ENCODE data around the gene BICRA.
"Not testable (repeated sequence)": the region's sequence is repeated elsewhere in the genome, so short reads cannot be mapped to it uniquely, and the experiment has no call there.

Gene BICRA

DNA sequence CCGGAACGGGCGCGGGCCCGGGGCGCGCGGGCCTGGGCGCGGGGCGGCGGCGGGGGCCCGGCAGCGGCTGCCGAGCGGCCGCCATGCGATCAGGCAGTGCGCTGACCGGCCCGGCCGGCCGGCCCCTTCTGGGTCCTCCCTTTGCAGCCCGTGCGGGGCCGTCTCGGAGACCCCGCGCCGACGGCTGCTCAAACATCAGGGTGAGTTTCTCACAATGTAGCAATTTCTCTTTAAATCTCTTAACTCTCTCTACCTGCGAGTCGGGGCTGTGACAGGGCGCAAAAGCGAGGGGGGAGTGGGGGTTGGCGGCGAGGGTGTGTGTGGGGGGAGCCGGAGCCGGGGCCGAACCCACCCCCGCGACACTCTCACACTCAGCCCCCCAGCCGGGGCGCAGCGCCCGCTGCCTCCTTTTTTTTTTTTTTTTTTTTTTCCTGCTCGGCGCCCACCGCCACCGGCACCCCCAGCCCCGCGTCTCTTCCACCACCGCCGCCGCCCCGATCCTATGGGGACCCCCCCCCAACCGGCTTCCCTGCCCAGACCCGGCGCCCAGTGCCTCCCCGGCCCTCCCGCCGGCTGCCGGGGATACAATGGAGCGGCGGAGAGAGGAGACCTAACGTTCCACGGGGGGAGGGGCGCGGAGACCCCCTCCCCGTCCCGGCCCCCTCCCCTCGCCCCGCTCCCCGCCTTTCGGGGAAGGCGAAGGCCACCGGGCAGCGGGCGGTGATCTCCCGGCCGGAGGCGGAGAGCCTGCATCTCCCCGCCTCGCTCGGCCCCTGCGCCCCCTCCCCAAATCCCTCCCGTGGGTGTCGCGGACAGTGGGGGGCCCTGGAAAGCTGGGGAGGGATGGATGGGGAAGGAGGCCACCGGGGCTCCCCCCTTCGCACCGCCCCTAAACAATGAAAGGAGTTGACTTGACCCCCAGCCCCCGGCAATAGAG, at the start of gene BICRA:
Gene BICRA, plus strand, starts transcription at position 166 of the 937 bp plus-strand sequence. CDS start 64,441 bp downstream, outside the sequence.
- DNase-seq, result peak; percentile 82 to 86 (median 86)

DNA sequence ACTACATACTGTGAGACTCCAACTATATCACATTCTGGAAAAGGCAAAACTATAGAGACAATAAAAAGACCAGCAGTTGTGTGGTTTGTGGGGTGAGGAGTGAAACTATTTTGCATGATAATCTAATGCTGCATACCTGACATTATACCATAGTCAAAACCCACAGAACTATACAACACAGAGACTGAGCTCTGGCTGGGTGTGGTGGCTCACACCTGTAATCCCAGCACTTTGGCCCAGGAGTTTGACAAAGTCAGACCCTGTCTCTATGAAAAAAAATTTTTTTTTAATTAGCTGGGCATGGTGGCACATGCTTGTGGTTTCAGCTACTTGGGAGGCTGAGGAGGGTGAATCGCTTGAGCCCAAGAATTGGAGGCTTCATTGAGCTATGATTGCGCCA, 47.9 kb upstream of the BICRA start:
- no peak for DNase-seq

DNA sequence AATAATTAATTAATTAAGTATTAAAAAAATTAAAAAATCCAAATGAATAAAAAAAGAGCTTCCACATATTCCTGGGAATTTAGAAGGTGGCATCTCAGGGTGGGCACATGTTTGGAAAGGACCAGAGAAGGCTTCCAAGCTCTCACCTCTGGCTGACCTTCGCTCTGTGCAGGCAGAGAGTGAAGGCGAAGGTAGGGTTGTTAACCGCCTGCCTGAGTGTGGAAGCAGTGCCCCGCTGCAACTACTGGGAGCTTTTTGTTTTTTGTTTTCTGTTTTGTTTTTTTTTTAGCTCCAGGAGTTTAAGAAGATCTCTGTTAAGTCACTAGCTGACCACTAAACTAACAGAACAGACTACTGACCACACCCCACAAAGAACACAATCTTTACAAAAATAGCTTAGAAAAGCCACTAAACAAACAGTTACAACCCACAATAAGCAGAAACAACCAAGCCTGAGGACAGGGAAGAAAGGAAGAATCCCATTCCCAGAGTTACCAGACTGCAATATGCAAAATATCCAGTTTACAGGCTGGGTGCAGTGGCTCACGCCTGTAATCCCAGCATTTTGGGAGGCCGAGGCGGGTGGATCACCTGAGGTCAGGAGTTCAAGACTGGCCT, 47.4 kb upstream of the BICRA start:
- no peak for DNase-seq

DNA sequence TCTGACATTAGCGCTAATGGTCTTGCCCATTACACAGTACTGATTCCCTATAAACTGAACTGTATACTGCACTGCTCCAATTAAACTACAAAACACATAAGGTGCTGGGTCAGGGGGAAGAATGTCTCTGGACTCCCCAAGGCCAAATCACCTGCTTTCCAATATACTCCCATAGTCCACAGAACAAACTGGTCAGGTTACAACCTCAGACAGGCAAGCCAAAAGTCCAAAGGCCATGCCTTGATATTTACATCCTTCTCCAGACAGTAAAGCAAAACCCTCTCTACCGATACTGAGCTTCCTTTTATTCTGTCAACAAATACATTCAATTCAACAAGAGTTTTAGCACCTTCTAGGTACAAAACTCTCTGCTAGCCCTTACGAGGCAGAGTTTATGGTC, 44.9 kb upstream of the BICRA start:
- DNase-seq, result no peak

DNA sequence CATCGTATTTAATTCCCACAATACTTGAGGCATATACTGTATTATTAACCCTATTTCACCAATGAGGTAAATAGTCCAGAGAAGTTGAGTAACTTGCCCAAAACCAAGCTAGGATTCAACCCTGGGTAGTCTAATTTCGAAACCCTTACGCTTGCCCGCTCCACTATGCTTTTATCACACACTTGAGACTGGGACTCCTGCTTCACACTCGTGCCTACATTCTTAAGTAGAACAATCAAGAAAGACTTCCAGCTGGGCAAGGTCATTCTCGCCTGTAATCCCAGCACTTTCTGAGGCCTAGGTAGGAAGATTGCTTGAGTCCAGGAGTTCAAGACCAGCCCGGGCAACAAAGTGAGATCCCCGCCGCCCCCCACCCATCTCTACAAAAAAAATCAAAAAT, 39.6 kb upstream of the BICRA start:
- no peak for DNase-seq

GRCh38 chr19:47572635-47573034, 36.3 kb upstream of the BICRA start:
- no peak for DNase-seq

- peak in 1 of 3 experiments; percentile 14 for DNase-seq
These were observed 35.6 kb upstream of the BICRA start, which contains the start of gene ZNF541 for GRCh38 chr19:47573071-47574026. ZNF541 (minus strand) TSS chr19:47573148; CDS start chr19:47555856, 17,292 bp downstream.

DNA sequence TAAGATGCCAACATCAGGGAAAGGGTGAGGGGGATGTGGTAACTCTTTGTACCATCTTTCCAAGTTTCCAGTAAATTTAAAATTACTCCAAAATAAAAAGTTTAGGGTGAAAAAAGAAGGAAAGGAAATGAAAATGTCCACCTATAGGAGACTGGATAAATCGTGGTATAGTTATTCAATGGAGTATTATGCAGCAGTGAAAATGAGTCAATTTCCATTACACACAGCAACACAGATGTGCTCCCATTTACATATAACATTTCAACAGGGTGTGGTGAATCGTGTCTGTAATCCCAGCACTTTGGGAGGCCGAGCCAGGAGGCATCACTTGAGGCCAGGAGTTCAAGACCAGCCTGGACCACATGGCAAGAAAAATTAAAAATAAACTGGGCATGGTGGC, 28.5 kb upstream of the BICRA start:
- no peak for DNase-seq

- DNase-seq, result no peak
These were observed 27.2 kb upstream of the BICRA start for GRCh38 chr19:47581605-47582319.

- no peak for DNase-seq
These were observed 26.5 kb upstream of the BICRA start for GRCh38 chr19:47582320-47582909.

DNA sequence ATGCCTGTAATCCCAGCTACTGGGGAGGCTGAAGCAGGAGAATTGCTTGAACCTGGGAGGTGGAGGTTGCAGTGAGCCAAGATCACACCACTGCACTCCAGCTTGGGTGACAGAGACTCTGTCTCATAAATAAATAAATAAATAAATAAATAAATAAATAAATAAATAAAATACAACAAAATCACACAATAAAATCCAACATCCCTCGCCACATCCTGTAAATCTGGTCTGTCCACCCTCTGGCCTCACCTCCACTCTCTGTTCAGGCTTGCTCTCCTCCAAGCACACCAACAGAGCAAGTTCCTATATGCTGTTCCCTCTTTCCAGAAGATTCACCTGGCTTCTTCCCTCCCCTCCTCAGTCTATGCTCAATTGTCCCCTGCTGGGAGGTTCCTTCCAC, 25.8 kb upstream of the BICRA start:
- DNase-seq, result not testable (repeated sequence)

DNA sequence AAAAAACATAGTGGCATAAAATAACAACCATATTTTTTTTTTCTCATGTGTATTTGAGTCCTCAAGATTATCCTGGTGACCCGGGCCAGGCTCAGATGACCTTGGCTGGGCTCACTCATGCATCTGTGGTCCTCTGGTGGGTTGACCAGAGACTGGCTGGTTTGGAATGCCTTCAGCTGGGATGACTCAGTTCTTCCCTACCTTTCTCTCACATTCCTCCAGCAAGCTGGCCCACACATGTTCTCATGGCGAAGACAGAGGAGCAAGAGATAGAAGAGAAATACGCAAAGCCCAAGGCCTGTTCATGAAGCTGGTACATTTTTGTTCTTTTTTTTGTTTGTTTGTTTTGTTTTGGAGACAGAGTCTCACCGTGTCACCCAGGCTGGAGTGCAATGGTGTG, 21.6 kb upstream of the BICRA start:
- DNase-seq, result no peak

- no peak for DNase-seq
These were observed 19.1 kb upstream of the BICRA start for GRCh38 chr19:47589824-47590223.

DNA sequence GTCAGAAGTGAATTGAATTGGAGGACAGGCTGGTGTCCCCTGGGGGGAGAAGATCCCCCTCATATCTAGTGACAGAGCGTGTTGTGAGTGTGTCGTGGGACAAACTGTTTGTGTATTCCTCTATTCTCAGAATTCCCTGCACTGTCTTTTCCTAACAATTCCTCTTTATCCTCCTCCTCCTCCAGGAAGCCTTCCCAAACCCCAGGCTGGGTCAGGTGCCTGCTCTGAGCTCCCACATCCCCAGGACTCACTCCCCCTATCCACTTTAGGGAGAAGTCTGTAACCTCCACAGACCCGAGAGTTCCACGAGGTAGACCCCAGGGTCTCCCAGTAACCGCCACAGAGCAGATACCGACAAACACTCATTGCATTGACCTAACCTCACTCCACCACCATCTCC, 15.1 kb upstream of the BICRA start:
- no peak for DNase-seq

DNA sequence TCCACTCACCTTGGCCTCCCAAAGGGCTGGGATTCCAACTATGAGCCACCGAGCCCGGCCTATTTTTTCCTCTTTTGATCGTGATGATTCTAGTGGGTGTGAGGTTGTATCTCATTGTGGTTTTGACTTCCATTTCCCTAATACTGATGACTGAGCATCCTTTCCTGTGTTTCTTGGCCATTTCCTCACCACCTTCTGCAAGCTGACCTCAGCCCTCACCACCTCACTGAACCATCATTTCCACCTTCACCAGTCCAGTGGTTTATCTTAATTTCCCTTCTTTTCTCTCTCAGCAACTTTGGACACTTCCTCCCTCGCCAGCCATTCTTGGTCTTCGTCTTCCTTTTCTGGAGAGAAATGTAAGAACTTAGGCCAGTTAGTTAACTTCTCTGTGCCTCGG, 13.0 kb upstream of the BICRA start:
- DNase-seq, result no peak

GRCh38 chr19:47598407-47599349, 10.3 kb upstream of the BICRA start:
- DNase-seq, result no peak

- DNase-seq, result not testable (repeated sequence)
These were observed 9.2 kb upstream of the BICRA start for GRCh38 chr19:47599671-47600245.

GRCh38 chr19:47600246-47601179, 8.4 kb upstream of the BICRA start:
- DNase-seq, result peak; percentile 98 to 100 (median 99)
